HFF-Myc (cell line): ENCODE measurements around the gene EML2.

Experiments
- DNase-seq: peaks from one replicate; pipeline ENCODE4 v3.0.0-alpha.2; 2011; ENCODE audit warnings: low read depth; ENCODE audit errors: extremely low read depth
- H3K4me3 ChIP-seq: replicated peaks from 2 replicates; pipeline ENCODE4 v1.5.1; 2011; ENCODE audit warnings: low read depth, mild to moderate bottlenecking, control low read depth, low read length
- TF ChIP-seq, protein P1 (sequence below): IDR thresholded peaks from 2 replicates; pipeline ENCODE4 v1.5.1; 2012; ENCODE audit warnings: mild to moderate bottlenecking, low read depth, low read length, control low read depth; ENCODE audit errors: missing control alignments

EML2 gene

DNA sequence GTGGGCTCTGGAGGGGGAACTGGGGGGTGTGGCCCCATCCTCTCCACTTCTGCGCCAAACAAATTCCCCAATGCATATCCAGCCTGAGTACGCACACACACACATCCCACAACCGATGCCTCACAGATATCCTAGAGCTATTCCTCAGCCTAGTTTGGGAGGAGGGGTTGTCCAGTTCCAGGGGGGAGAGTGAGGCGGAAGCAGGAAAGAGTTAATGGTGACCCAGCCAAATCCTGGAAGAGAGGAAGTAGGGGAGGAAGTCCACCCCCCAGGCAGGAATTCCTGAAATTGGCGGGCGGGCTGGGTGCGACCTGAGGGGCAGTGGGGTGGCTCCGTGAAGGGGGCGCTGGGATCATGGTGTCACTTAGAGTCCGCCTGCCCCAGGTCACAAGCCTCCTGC, 38.1 kb downstream of the EML2 start:
- DNase-seq: no peak
- H3K4me3 ChIP-seq: no peak overlapping the region
- TF ChIP-seq, protein P1, sequence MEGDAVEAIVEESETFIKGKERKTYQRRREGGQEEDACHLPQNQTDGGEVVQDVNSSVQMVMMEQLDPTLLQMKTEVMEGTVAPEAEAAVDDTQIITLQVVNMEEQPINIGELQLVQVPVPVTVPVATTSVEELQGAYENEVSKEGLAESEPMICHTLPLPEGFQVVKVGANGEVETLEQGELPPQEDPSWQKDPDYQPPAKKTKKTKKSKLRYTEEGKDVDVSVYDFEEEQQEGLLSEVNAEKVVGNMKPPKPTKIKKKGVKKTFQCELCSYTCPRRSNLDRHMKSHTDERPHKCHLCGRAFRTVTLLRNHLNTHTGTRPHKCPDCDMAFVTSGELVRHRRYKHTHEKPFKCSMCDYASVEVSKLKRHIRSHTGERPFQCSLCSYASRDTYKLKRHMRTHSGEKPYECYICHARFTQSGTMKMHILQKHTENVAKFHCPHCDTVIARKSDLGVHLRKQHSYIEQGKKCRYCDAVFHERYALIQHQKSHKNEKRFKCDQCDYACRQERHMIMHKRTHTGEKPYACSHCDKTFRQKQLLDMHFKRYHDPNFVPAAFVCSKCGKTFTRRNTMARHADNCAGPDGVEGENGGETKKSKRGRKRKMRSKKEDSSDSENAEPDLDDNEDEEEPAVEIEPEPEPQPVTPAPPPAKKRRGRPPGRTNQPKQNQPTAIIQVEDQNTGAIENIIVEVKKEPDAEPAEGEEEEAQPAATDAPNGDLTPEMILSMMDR: no peak

DNA sequence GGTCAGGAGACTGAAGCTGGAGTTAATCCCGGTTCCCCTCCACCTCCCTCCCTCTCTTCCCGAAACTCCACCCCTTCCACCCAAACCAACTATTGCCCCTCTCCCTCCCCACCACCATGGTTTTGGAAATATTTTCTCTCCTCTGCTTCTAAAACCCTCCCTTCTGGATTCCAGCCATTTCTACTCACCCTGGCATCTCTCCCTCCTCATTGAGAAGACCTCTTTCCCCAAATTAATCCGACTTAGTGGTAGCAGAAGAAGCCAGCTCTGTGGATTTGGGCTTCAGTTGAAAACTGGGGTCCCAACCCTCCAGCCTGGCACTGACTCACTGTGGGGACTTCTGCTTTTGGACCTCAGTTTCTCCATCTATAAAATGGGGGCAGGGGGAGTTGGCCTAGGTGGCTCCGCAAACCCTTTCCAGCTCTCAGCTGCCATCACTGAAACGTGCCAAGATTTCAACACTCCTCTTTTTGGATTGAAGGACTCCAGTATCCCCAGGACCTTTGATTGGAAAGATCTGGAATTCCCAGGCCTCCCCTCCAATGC, 38.8 kb downstream of the EML2 start:
- H3K4me3 ChIP-seq: no peak overlapping the region
- DNase-seq: no peak
- TF ChIP-seq, protein P1: no peak

DNA sequence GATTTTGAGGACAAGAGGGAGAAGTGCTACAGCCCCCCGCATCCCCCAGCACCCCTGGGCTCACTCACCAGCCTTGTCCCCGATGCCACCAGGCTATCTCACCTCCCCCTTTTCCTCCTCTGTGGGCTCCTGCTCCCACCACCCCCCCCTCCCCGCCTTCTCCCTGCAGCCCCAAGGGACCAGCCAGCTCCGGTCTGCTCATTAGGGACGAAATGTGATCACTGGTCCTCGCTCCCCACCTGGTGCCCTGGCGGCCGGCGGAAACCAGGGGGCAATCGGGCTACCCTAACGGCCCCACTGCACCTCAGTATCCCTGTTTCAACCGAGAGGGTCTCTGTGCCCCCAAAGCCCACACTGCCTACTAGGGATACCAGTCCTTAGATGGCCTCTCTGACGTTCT, 39.9 kb downstream of the EML2 start:
- TF ChIP-seq, protein P1: no peak
- H3K4me3 ChIP-seq: no peak overlapping the region
- no peak for DNase-seq

DNA sequence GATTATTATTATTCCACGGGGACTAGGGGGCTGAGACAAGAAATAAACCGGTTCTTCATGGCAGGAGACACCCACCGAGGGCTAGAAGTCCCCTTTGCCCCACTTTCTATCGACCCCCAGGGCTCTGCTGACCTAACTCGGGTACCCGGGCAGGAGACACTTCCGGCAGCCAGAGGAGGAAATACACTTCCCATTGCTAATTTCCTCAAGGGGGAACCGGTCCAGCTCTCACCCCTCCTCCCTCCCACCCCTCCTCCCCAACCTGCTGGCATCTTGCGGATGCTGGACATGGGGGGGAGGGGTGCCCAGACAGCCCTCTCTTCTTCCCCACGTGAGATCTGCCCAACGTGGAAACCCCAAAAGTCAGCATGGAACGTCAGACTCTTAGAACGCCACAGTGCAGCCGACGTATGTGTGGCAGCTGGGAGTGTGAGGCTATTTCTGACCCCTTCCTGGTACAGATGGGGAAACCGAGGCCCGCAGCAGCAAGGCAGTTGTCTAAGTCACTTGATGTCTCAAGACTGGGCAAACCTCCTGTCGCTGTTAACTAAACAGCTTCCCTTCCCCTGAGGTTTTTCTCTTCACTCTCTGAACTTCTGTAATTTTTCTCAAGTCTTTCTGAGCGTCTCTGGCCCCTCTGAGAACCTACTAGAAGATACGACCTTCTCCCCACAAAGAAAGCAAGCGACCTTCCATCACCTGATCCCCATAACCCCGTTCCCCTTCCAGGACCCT, 40.8 kb downstream of the EML2 start:
- H3K4me3 ChIP-seq: no peak overlapping the region
- TF ChIP-seq, protein P1: no peak
- DNase-seq: no peak

- no peak for DNase-seq
- TF ChIP-seq, protein P1: no peak
- no peak overlapping the region for H3K4me3 ChIP-seq
Observed at GRCh38 chr19:45597425-45598111, 41.6 kb downstream of the EML2 start.

DNA sequence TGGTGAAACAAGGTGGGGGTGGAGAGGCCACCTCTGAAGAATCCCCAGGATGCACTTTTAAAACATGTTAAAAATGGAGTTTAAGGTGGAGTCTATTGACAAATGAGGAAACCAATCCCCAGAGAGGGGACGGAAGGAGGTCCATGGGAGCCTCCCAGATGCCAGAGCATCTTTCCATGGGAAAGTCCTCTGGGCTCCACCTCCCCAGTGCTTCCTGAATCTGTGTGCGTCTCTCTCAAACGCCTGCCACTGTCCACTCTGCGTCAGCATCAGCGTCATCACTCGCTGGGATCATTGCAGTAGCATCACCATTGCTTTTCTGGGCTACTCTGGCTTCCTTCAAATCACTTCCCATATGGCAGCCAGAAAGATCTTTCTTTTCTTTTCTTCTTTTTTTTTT, 43.4 kb downstream of the EML2 start:
- no peak for DNase-seq
- H3K4me3 ChIP-seq: no peak overlapping the region
- TF ChIP-seq, protein P1: no peak
